Measurements from ENCODE around the gene MPPED1.

DNA sequence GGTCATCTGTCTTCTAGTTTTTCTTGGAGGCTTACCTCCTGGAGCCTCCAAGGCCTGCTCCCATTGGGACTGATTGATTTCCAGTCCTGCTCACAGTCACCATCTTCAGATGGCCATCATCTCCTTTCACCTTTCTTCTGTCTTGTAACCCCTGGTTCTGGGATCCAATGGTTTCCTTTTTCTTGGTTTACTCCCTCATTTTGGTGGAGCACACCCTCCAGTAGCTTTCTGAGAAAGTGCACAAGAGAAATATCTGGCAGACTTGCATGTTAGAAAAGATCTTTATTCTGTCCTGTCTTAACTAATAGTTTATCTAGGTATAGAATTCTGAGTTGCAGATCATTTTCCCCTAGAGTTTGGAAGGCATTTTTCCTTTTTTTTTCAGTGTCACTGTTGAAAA is 50.9 kb downstream of the MPPED1 start:
- TF ChIP-seq CTCF (IDR thresholded peaks at IDR 0.05) (no peak), POLR2A (IDR thresholded peaks at IDR 0.05) (no peak)
